Left cardiac atrium (tissue), 4 donors: ENCODE data around the gene SPAG16. TPM values are rescaled to one million over a fixed set of nuclear protein-coding genes. Genes with fewer than 3 reads are reported as not detected.
"Not testable (repeated sequence)": the region's sequence is repeated elsewhere in the genome, so short reads cannot be mapped to it uniquely, and the experiment has no call there.

Source experiments
- ATAC-seq, 2 donors: fragments of 200-7000 bp; cut with Tn5 transposase; one replicate each; pipeline ENCODE4 v1.9.1; 2020; ENCODE audit warnings: mild to moderate bottlenecking in 2 of 2, moderate library complexity in 2 of 2
- DNase-seq: peaks from one replicate; pipeline ENCODE4 v3.0.0-alpha.2; 2020
- intact Hi-C, 2 donors: fragments of 100-400 bp; cut with DNase I; formaldehyde crosslinking; loops; one replicate each; pipeline versions ENCODE4 v1.14.1 to v1.15.1; 2022 to 2023
- total RNA-seq, 2 donors: library from RNA; stranded (reverse); fragmentation: NEBNext Ultra II Directional; extraction: Animal tissue kit (Norgen Biotek cat#: 25700); gene quantifications; one replicate each; pipeline ENCODE4 v1.2.1, GENCODE V29; 2021
- donor health status: DM: no; HTN: yes; CAD: no.
- donor health status: DM: no; HTN: yes; CAD: no; lungs with severe emphysema.
- donor health status: DM: yes; HTN: yes; CAD: no.
- donor health status: Dilated cardiomyopathy.

The SPAG16 gene
- total RNA-seq, 2 donors from 2014 or later: 16.8 to 18.6 TPM

DNA sequence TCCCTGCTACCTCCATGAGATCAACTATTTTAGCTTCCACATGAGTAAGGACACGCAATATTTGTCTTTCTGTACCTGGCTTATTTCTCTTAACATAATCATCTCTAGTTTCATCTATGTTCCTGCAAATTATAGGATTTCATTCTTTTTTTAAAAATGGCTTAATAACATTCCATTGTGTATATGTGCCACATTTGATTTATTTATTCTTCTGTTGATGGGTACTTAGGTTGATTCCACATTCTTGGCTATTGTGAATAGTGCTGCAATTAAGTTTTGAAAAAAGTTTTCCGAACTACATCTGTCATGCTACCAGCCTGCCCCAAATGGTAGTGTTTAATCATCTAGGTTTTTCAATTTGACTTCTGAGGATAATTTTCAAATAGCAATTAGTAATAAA is 36.3 kb downstream of the SPAG16 start:
- intact Hi-C loops: no loop called here

DNA sequence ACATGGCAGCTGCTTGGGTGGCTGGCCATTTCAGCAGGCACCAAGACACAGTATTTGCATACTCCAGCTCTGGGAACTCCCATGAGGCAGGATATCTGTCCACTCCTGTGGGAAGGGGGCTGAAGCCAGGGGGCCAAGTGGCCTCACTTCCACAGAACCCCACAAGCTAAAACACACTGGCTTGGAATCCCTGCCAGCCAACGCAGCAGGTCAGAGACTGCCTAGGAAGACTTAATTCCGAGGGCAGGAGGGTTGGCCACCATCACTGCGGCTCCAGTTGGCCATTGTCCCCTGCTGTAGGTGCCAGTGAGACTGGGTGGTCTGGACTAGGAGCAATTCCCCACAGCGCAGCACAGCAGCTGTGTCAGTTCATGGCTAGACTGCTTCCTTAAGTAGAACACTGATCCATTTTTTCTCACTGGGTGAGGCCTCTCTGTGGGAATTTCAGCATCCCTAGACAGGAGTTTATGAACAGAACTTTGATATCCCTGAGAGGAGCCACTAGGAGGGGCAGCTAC is 52.0 kb downstream of the SPAG16 start:
- ATAC-seq (no peak), DNase-seq (no peak)
- intact Hi-C loops: no loop called here

More for the DNA sequence above, 36.3 kb downstream of the SPAG16 start:
- no peak for ATAC-seq
- DNase-seq: no peak

DNA sequence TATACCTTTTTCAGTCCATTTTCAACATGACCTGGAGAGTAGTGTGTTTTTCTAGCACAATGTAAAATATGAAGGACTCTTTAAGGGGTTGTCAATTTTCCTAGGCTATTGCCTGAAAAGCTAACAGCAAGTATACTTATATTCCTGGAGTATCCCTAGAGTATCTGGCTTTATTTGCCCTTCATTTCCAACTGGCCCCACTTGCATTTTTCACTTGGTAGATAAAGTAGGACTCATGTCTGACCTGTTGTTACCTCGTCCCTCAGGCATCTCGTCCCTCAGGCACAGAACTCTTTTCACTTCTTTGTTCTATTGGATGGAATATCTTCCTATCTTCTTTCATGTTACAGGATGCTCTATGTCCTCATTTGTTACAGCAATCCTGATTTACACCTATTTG is 69.2 kb downstream of the SPAG16 start:
- intact Hi-C loops: no loop called here
- ATAC-seq (no peak), DNase-seq (no peak)

DNA sequence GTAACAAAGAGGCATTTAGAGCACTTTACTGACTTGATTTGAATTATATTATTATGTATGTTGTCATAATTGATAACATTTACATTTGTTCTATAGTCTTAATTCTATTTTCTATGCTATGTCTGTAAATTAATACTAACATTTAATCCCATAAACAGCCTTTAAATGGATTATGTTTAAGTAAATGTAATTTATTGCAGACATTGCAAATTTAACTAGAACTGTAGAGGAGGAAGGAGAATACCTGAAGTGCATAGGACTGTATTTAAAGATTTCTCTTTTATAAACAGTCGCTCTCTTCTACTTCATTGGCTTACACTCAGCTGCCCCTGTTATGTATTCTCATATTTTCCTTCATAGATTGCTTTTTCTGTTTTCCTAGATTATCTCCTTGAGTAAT is 92.4 kb downstream of the SPAG16 start:
- intact Hi-C loops: no loop called here
- ATAC-seq: no peak
- DNase-seq: no peak

DNA sequence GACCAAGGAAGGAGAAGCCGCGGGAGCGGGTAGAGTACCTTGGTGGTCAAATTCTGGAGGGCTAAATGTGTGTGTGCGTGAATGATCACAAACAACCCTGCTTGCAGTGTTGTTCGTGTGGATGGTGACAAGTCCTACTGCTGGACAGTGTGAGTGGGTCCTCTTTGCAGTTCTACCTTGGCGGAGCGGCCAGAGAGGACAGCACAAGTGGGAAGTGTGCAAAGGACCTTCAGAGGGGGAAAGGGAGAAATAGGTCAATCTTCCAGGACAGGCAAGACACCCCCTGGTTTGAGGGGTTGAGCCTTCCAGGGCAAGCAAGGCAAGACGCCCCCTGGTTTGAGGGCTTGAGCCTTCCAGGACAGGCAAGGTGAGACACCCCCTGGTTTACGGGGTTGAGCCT is 122.8 kb downstream of the SPAG16 start:
- intact Hi-C loops, ATAC-seq, DNase-seq: not testable (repeated sequence)

DNA sequence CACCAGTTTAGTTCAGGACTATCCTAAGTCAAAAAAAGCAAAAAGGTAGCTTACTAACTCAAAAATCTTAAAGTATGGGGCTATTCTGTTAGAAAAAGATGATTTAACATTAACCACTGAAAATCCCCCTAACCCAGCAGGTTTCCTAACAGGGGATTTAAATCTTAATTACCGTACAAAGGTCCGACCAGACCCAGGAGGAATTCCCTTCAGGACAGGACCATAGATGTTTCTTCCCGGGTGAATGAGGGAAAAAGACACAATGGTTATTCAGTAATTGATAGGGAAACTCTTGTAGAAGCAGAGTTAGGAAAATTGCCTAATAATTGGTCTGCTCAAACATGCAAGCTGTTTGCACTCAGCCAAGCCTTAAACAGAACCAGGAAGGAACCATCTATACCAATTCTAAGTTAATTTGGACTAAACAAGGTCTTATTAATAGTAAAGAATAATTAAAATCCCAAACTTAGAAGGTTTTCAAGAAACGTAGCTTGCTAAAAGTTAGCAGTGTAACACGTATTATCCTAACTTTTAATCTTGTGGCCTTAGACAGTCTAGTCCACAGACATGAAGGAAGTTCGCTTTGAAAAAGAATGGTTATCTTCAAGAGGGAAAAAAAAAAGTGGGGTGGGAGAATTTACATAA is 124.3 kb downstream of the SPAG16 start:
- ATAC-seq, DNase-seq, intact Hi-C loops: not testable (repeated sequence)

DNA sequence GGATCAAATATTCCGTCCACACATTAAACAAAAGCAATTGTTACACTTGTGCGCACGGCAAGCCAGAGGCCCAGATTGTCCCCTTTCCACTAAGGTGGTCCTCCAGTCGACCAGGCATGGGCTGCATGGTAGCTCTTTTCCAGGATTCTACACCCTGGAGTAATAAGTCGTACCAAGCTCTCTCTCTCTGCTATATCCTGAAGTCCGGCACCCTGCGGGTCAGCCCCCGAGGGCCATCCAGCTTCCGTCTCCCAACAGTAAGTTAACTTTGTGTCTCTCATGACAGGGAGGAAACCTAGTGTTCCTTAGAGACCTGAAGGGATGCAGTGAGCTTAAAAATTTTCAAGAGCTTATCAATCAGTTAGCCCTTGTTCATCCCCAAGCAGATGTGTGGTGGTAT is 126.4 kb downstream of the SPAG16 start:
- ATAC-seq, DNase-seq, intact Hi-C loops: not testable (repeated sequence)

DNA sequence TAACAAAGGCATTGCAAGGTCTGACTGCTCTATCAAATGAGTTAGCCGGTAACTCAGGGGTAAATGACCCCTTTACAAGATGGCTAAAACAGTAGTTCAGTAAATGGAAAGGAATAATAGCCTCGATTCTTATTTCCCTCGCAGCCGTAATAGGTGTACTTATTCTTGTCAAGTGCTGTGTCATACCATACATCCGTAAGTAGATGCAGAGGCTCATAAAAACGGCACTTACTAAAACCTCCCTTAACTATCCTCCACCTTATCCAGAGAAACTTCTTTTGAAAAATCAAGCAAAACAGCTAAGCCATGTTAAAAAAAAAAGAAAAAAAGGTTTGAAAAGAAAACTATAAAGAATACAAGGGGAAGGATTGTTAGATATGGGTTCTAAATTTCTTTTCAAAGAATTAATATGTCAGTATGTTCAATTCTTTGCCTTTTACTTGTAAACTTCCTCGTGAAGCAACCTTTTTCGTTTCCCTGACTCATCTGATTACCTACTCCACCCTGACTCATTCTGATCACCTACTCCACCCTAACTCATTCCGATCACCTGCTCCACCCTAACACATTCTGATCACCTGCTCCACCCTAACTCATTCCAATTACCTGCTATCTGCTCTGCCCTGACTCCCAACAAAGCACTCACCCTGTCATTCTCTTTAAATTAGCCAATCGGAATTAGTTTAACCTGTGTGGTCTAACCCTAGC is 127.5 kb downstream of the SPAG16 start:
- ATAC-seq (no peak), DNase-seq (no peak)
- intact Hi-C loops: no loop called here

DNA sequence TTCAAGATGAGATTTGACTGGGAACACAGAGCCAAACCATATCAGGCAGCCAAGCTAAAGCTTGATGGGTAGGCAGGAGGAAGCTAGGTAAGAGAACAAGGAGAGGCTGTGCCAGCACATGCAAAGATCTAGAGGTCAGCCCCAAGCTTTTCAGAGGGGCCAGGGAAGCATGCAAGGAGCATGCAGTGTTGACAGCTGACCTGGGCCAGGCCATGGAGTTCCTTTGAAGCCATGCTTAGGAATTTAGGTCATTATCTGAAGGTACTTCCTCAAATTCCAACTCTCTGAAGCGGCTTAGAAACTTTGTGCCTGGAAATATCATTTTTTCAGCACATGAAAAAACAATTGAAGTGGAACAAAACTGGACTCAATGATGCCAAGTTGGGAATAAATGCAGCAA is 130.8 kb downstream of the SPAG16 start:
- DNase-seq (no peak), ATAC-seq (no peak)
- intact Hi-C loops: no loop called here

DNA sequence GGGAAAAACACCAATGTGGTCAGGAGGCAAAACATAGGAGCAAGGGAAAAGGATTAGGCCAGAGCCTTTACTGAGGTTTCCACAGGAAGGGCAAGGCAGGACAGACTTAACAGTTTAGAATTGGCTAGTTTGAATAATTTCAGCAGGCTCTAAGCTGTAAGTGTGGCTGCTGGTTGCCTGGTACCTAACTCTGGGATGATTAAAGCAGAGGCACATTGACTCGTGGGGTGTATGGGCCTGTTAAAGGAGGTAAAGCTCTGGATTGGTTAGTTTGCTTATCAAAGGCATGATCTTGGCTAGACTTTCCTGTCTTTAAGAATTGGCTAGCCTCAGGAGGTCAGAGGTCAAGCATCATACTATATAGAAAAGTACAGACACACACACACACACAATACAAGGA is 132.6 kb downstream of the SPAG16 start:
- DNase-seq (no peak), ATAC-seq (no peak)
- intact Hi-C loops: no loop called here

DNA sequence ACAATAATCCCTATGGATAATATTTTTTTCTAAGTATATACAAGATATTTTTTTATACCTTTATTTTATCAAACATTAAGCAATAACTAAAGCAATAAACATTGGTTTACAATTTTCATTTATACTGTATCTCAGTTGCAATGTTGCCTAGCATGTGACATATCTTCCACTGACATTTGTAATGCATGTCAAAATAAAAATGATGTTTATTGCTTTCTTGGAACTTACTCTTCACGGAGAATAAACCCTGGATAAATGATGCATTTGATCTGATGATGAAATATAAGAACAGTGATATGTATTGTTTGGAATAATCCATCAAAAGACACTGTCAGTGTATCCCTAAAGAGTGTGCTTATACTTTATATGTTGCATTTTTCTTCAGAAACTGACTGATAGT is 135.7 kb downstream of the SPAG16 start:
- ATAC-seq (no peak), DNase-seq (no peak)
- intact Hi-C loops: no loop called here

DNA sequence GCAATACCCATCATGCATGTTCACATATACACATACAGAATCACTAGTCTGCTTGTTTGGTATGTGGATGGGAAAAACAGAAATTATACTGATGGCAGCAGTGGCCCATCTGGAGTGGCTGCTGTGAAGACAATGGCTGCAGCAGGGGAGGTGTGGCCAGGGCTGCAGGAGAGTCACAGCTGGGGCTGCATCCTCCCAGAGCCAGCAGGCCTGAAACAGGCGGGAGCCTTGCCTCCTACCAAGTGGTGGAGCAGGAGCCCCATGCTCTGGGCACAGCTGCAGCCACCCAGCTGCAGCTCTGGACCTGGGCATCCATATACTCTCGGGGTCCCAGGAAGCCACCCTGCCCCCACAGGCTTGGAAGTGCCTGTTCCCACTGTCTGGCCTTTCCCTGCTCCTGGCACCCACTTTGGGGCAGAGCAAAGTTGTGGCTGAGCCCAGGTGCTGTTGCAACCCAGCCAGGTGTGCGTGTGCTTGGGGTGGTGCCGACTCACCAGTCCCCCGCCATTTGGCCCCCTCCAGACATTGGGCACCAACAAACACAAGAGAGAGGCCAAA is 136.6 kb downstream of the SPAG16 start:
- ATAC-seq: no peak
- no peak for DNase-seq
- intact Hi-C loops: no loop called here

DNA sequence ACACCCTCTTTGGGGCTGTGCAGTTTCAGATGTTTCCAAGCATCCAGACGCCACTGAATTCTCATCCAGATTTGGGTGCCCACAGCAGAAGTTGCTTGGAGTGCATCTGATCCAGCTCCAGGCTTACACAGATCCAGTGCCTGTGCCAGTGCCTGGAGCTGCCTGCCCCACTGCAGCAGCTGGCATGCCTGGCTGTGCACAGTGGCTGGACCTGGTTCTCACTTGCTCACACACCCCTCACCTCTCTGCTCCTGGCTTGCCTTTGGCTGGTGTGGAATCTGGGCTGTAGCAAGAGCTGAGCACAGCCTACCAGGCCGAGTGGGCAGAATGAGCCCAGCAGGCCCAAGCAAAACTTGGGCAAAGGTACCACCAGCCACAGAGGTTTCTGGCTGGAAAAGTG is 137.9 kb downstream of the SPAG16 start:
- ATAC-seq: no peak

DNA sequence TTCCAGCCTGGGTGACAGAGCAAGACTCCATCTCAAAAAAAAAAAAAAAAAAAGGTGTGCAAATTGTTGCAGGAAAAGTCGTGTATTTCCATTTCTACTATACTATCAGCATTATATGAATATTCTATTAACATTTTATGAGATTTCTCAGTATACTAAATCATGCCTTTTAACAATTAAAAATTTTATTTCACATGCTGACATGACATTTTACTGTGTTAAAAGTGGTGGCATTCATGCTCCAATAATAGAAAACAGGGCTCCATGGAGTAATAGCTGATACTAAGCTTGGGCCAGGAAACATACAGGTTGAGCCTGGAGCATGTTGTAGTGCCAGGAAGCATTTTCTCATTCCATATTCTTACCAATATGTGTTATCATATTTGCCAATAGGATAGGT is 141.4 kb downstream of the SPAG16 start:
- DNase-seq (no peak), ATAC-seq (no peak)
- intact Hi-C loops: no loop called here

More for the DNA sequence above, 137.9 kb downstream of the SPAG16 start:
- intact Hi-C loops: no loop called here
- no peak for DNase-seq

DNA sequence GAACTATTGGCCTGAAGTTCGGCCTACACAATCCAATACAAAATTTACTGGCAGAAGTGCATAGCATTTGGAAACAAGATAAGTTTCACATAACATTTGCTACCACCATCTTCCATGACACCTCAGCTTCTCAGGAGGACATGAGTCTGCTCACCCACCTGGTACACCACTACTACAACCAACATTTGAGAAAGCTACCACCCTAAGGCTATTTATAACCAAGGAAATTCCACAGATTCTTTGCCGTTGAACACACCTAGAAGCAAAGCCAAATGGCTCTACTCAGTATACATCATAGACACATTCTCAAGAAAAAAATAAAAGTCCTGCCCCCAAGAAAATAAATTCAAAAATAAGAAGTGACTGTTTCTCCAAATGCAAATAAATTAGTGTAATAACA is 145.3 kb downstream of the SPAG16 start:
- no peak for ATAC-seq
- no peak for DNase-seq
- intact Hi-C loops: no loop called here

DNA sequence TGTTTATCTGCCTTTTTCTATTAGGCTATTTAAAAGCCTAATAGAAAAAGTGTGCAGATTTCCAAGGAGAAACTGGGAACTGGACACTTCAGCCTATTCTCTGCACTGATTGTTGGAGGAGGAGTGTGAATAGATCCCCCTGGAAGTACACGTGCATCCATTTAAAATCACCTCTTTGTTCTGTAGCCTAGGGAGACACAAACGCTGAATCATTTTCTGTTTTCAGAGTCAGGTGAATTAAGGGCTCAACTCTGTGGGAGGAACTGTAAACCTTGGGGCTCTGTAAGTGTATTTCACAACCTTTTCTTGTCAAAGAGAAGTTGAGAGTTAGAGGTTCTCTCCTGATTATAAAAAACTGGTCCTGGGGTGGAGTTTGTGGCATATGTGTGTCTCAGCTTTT is 159.7 kb downstream of the SPAG16 start:
- DNase-seq (no peak), ATAC-seq (no peak)
- intact Hi-C loops: no loop called here

DNA sequence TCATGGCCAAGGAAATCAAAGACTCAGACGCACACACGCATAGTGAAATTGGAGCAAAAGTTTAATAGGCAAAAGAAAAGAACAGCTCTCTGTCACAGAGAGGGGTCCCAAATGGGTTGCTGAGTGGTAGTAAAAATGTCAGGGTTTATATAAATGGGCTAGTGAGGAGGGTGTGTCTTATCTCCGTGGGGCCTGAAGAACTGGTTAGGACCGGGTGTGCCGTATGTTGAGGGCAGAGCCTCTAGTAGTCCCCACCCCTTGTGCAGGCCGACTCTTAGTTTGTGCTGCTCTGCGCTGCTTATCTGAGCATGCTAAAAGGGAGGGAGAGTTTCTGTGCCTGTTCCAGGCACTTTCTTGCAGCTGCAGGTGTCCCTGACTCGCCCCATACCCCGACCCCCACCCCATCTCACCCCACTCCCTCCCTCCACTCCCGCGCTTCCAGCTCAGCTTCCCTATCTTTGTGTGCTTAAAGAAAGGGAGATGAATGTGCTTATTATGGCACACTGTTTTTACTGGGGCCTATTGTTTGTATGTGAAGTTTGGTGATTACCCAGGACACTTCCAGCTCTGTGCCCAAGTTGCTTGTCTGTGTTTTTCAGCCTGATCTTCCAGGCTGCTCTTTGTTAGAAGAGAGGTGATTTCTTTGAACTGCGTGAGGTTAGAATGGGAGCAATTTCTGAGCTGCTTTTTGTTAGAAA is 167.4 kb downstream of the SPAG16 start:
- no peak for DNase-seq
- intact Hi-C loops: no loop called here
- ATAC-seq: no peak

DNA sequence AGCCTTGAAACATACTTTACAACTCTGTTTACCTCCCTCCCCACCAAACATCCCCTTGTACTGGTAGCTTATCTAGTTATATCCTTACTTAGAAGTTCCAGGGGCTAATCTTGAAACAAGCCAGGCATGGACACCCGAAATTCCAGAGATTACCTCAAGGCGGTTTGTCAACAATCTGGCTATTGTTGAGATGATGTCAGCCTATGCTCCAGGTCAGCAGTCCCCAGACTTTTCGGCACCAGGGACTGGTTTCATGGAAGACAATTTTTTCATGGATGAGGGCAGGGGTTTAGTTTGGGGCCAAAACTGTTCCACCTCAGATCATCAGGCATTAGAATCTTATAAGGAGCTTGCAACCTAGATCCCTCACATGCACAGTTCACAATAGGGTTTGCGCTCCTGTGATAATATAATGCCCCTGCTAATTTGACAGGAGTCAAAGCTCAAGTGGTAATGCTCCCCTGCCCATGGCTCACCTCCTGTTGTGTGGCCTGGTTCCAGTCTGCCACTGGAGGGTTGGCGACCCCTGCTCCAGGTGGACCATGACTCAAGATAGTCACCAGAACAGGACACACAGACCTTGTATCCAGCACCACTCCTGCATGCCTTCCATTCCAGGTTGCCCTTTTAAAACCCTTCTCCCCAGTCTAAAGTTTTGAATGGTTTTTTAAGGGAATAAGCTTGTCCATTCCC is 171.2 kb downstream of the SPAG16 start:
- ATAC-seq: no peak
- intact Hi-C loops: no loop called here
- DNase-seq: no peak

DNA sequence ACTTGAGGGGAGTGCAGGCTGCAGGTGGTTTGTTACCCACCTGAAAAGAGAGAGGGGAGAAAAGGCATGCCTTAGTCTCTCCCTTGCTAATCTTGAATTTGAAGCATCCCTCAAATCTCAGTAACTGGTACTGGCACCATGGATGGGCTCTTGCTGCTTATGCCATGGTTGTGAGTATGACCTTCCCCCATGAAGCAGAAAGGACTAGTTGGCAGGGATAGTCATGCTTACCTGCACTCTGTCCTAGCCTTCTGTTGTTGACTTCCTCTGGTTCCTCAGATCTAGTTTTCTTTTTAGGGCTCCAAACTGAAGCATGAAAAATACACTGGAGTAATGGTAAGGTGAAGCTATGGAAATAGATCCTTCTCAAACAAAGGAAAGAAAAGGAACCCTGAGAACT is 191.2 kb downstream of the SPAG16 start:
- DNase-seq: no peak
- ATAC-seq: no peak
- intact Hi-C loops: no loop called here
